Adipose tissue (tissue), 3 donors: Measurements from ENCODE around the gene TMEM145. TPM values are rescaled to one million over a fixed set of nuclear protein-coding genes. Genes with fewer than 3 reads are reported as not detected.

Source experiments
- H3K27ac ChIP-seq: one replicate; pipeline ENCODE4 v1.5.1; 2013; ENCODE audit warnings: low read depth, low read length
- WGBS, 3 donors: extraction: QIAGEN DNeasy Blood & Tissue Kit; methylation state at CpG; one replicate each; pipeline ENCODE4 v1.1.7; 2013; 5-methylcytosine and 5-hydroxymethylcytosine counted together
- polyA plus RNA-seq, 3 donors: library from polyadenylated mRNA; stranded (reverse); fragments of 200-250 nt; gene quantifications; one replicate each; pipeline ENCODE4 v1.2.3, GENCODE V29; 2013
- donor health status: healthy with polysubstance abuse.
- donor health status: Bipolar disorder and iron deficiency.
- donor health status: healthy.

Gene TMEM145
- polyA plus RNA-seq, 3 donors = 0.10 to 1.4 TPM; not detected in 1

GRCh38 chr19:42286349-42287016, 26.6 kb upstream of the TMEM145 start:
- 19 to 30% (median 22%) methylated on average over 13 of the region's 13 CpGs for WGBS, 3 donors
- no peak overlapping the region for H3K27ac ChIP-seq

GRCh38 chr19:42287017-42287826, 25.9 kb upstream of the TMEM145 start:
- WGBS, 3 donors = 85 to 93% (median 90%) methylated on average over 30 of the region's 30 CpGs
- no peak overlapping the region for H3K27ac ChIP-seq

- H3K27ac ChIP-seq = no peak overlapping the region
- WGBS, 3 donors = 93 to 94% (median 94%) methylated on average over 8 to 10 of the region's 10 CpGs
These were observed 25.3 kb upstream of the TMEM145 start for GRCh38 chr19:42287827-42288107.

GRCh38 chr19:42288387-42288786, 24.7 kb upstream of the TMEM145 start:
- WGBS, 3 donors = 72 to 96% (median 74%) methylated on average over 4 of the region's 4 CpGs
- no peak overlapping the region for H3K27ac ChIP-seq

- no peak overlapping the region for H3K27ac ChIP-seq
- WGBS, 3 donors = 89 to 94% (median 92%) methylated on average over 21 to 22 of the region's 22 CpGs
These were observed 24.1 kb upstream of the TMEM145 start for GRCh38 chr19:42288881-42289555.

- 87 to 91% (median 90%) methylated on average over 8 of the region's 8 CpGs for WGBS, 3 donors
- no peak overlapping the region for H3K27ac ChIP-seq
These were observed 23.5 kb upstream of the TMEM145 start for GRCh38 chr19:42289556-42290041.

GRCh38 chr19:42290136-42290522, 23.0 kb upstream of the TMEM145 start:
- H3K27ac ChIP-seq = no peak overlapping the region
- WGBS, 3 donors = 77 to 86% (median 84%) methylated on average over 13 of the region's 13 CpGs

- H3K27ac ChIP-seq = no peak overlapping the region
- 85 to 90% (median 88%) methylated on average over 29 to 31 of the region's 31 CpGs for WGBS, 3 donors
These were observed 22.3 kb upstream of the TMEM145 start for GRCh38 chr19:42290523-42291434.

- 71 to 73% (median 72%) methylated on average over 8 to 9 of the region's 9 CpGs for WGBS, 3 donors
- no peak overlapping the region for H3K27ac ChIP-seq
These were observed 21.7 kb upstream of the TMEM145 start for GRCh38 chr19:42291435-42291810.

- H3K27ac ChIP-seq = no peak overlapping the region
- 90 to 93% (median 90%) methylated on average over 27 of the region's 27 CpGs for WGBS, 3 donors
These were observed 20.8 kb upstream of the TMEM145 start for GRCh38 chr19:42292042-42292960.

GRCh38 chr19:42292963-42293362, 20.1 kb upstream of the TMEM145 start:
- H3K27ac ChIP-seq = no peak overlapping the region
- 88 to 93% (median 88%) methylated on average over 14 of the region's 14 CpGs for whole genome bisulfite sequencing, 3 donors

GRCh38 chr19:42293540-42293939, 19.6 kb upstream of the TMEM145 start:
- H3K27ac ChIP-seq = no peak overlapping the region
- 72 to 83% (median 72%) methylated on average over 14 to 17 of the region's 17 CpGs for WGBS, 3 donors

GRCh38 chr19:42293948-42294347, 19.2 kb upstream of the TMEM145 start:
- no peak overlapping the region for H3K27ac ChIP-seq
- 90 to 91% (median 90%) methylated on average over 13 to 15 of the region's 15 CpGs for WGBS, 3 donors

- WGBS, 3 donors = 80 to 92% (median 83%) methylated on average over 19 to 24 of the region's 24 CpGs
- no peak overlapping the region for H3K27ac ChIP-seq
These were observed 18.5 kb upstream of the TMEM145 start for GRCh38 chr19:42294471-42295137.

GRCh38 chr19:42295342-42295741, 17.8 kb upstream of the TMEM145 start:
- H3K27ac ChIP-seq = no peak overlapping the region
- WGBS, 3 donors = 60 to 75% (median 72%) methylated on average over 5 of the region's 5 CpGs

- 80 to 85% (median 82%) methylated on average over 6 of the region's 6 CpGs for WGBS, 3 donors
These were observed 17.1 kb upstream of the TMEM145 start for GRCh38 chr19:42295831-42296525.

More at GRCh38 chr19:42295831-42296525, 17.1 kb upstream of the TMEM145 start:
- H3K27ac ChIP-seq = no peak overlapping the region
